SK-N-SH (cell line): ENCODE results near the gene GPR157. TPM values are rescaled to one million over a fixed set of nuclear protein-coding genes. Genes with fewer than 3 reads are reported as not detected.

Experiments
- CTCF ChIA-PET: fragments of 300-600, 350-600 bp; formaldehyde crosslinking; extraction: SDS; loops from one replicate; lab custom pipeline; 2021; lab: Yijun Ruan, JAX
- POLR2A ChIA-PET: fragments of 350-600 bp; sonication (Branson Sonifier 250); formaldehyde crosslinking; extraction: SDS; loops from one replicate; lab custom pipeline; 2020; ENCODE audit warnings: antibody characterized with exemption, inconsistent platforms; lab: Yijun Ruan, JAX
- DNase-seq: peaks from one replicate; pipeline ENCODE4 v3.0.0; 2012
- H2AFZ ChIP-seq: fragments of 200-600 bp; sonication (generic); 2 replicates; pipeline ENCODE4 v1.8.1; 2016; ENCODE audit warnings: antibody characterized with exemption, mild to moderate bottlenecking, low read depth
- H3F3A ChIP-seq: fragments of 200-600 bp; sonication (generic); replicated peaks from 2 replicates; pipeline ENCODE3; 2016; ENCODE audit warnings: antibody characterized with exemption, mild to moderate bottlenecking; ENCODE audit not compliant: insufficient read depth
- H3K27ac ChIP-seq, 2 experiments: fragments of 200-500 bp in 1 of 2; fragments of 200-600 bp in 1 of 2; sonication (Bioruptor generic) in 1 of 2; sonication (generic), shearing (Covaris generic) in 1 of 2; 2 replicates each; pipeline versions ENCODE4 v1.5.1 to v1.6.1; 2014 to 2016; ENCODE audit warnings: low read depth in 2 of 2, inconsistent platforms in 1 of 2, low read length in 1 of 2, mild to moderate bottlenecking in 1 of 2, mixed read lengths in 1 of 2
- H3K27me3 ChIP-seq: fragments of 200-600 bp; sonication (generic), shearing (Covaris generic); 2 replicates; pipeline ENCODE4 v1.6.1; 2016; ENCODE audit warnings: mixed run types; ENCODE audit not compliant: insufficient read depth
- H3K36me3 ChIP-seq, 2 experiments: fragments of 200-500 bp in 1 of 2; fragments of 200-600 bp in 1 of 2; sonication (Bioruptor generic) in 1 of 2; sonication (generic) in 1 of 2; replicated peaks in 1 of 2; 2 replicates each; pipeline versions ENCODE3 to v1.5.1; 2014 to 2016; ENCODE audit warnings: low read length in 1 of 2, mild to moderate bottlenecking in 1 of 2; ENCODE audit not compliant: insufficient read depth in 2 of 2, control insufficient read depth in 1 of 2
- H3K4me1 ChIP-seq, 2 experiments: fragments of 200-500 bp in 1 of 2; fragments of 200-600 bp in 1 of 2; sonication (Bioruptor generic) in 1 of 2; sonication (generic), shearing (Covaris generic) in 1 of 2; 2 replicates each; pipeline versions ENCODE4 v1.5.1 to v1.6.1; 2014 to 2016; ENCODE audit warnings: low read depth in 1 of 2, low read length in 1 of 2, mixed run types in 1 of 2; ENCODE audit not compliant: insufficient read depth in 2 of 2, control insufficient read depth in 1 of 2
- H3K4me2 ChIP-seq: fragments of 200-600 bp; sonication (generic), shearing (Covaris generic); 2 replicates; pipeline ENCODE4 v1.6.1; 2017; ENCODE audit warnings: mixed run types
- H3K4me3 ChIP-seq, 2 experiments: fragments of 200-500 bp in 1 of 2; fragments of 200-600 bp in 1 of 2; sonication (Bioruptor generic) in 1 of 2; sonication (generic), shearing (Covaris generic) in 1 of 2; 2 replicates each; pipeline versions ENCODE4 v1.5.1 to v1.8.1; 2014 to 2016; ENCODE audit warnings: low read depth in 2 of 2, inconsistent platforms in 1 of 2, low read length in 1 of 2, mild to moderate bottlenecking in 1 of 2, mixed read lengths in 1 of 2, moderate library complexity in 1 of 2
- H3K79me2 ChIP-seq: fragments of 200-600 bp; sonication (generic); 2 replicates; pipeline ENCODE4 v1.8.1; 2017; ENCODE audit warnings: mild to moderate bottlenecking; ENCODE audit not compliant: insufficient read depth
- H3K9ac ChIP-seq: fragments of 200-600 bp; sonication (generic); 2 replicates; pipeline ENCODE4 v1.6.1; 2017; ENCODE audit warnings: mixed run types
- H3K9me2 ChIP-seq: fragments of 200-600 bp; sonication (generic); 2 replicates; pipeline ENCODE4 v1.6.1; 2017; ENCODE audit warnings: mixed run types
- H3K9me3 ChIP-seq: fragments of 200-600 bp; sonication (generic); 2 replicates; pipeline ENCODE4 v1.6.1; 2017; ENCODE audit warnings: mixed run types, mild to moderate bottlenecking, moderate library complexity
- H4K20me1 ChIP-seq: fragments of 200-600 bp; sonication (generic); 2 replicates; pipeline ENCODE4 v1.6.1; 2017; ENCODE audit warnings: mild to moderate bottlenecking, mixed run types; ENCODE audit not compliant: insufficient read depth
- CTCF ChIP-seq: fragments of 200-600 bp; sonication (generic); IDR thresholded peaks from 2 replicates; pipeline ENCODE4 v1.6.1; 2017; ENCODE audit warnings: antibody characterized with exemption, mild to moderate bottlenecking, moderate library complexity
- ELF1 ChIP-seq: IDR thresholded peaks from 2 replicates; pipeline ENCODE4 v1.4.0; 2012
- EP300 ChIP-seq, 2 experiments: IDR thresholded peaks; 2 replicates each; pipeline versions ENCODE4 v1.4.0 to v1.6.1; 2012; ENCODE audit warnings: borderline replicate concordance in 1 of 2, low read depth in 1 of 2, low read length in 1 of 2
- EZH2phosphoT487 ChIP-seq: fragments of 200-600 bp; sonication (generic); IDR thresholded peaks from 2 replicates; pipeline ENCODE4 v1.6.1; 2017; ENCODE audit warnings: low read depth, mixed run types, mild to moderate bottlenecking, antibody characterized with exemption, moderate library complexity, borderline replicate concordance
- FOSL2 ChIP-seq: IDR thresholded peaks from 2 replicates; pipeline ENCODE4 v1.4.0; 2012; ENCODE audit warnings: low read depth, mild to moderate bottlenecking, moderate library complexity, borderline replicate concordance
- GABPA ChIP-seq: IDR thresholded peaks from 2 replicates; pipeline ENCODE4 v1.4.0; 2012; ENCODE audit warnings: low read depth, mild to moderate bottlenecking
- NFIC ChIP-seq: IDR thresholded peaks from 2 replicates; pipeline ENCODE4 v1.4.0; 2012; ENCODE audit warnings: borderline replicate concordance
- NRF1 ChIP-seq: IDR thresholded peaks from 2 replicates; pipeline ENCODE4 v1.6.1; 2012; ENCODE audit warnings: low read depth, mild to moderate bottlenecking, low read length
- POLR2AphosphoS5 ChIP-seq: IDR thresholded peaks from 2 replicates; pipeline ENCODE4 v1.6.1; 2012; ENCODE audit warnings: low read depth, low read length
- RAD21 ChIP-seq: IDR thresholded peaks from 2 replicates; pipeline ENCODE4 v1.6.1; 2012; ENCODE audit warnings: mild to moderate bottlenecking, low read length
- RCOR1 ChIP-seq: fragments of 150-350 bp; IDR thresholded peaks from 2 replicates; pipeline ENCODE4 v1.6.1; 2017; ENCODE audit warnings: antibody characterized with exemption, low read length
- RFX5 ChIP-seq: IDR thresholded peaks from 2 replicates; pipeline ENCODE4 v1.6.1; 2012; ENCODE audit warnings: mild to moderate bottlenecking, improper control_type of control experiment, low read length
- SIN3A ChIP-seq: IDR thresholded peaks from 2 replicates; pipeline ENCODE4 v1.6.1; 2012; ENCODE audit warnings: low read depth, mild to moderate bottlenecking, low read length, moderate library complexity, borderline replicate concordance
- SMC3 ChIP-seq: IDR thresholded peaks from 2 replicates; pipeline ENCODE4 v1.6.1; 2012; ENCODE audit warnings: low read depth, low read length, improper control_type of control experiment
- TAF1 ChIP-seq: IDR thresholded peaks from 2 replicates; pipeline ENCODE4 v1.6.1; 2012; ENCODE audit warnings: low read depth, mild to moderate bottlenecking, low read length, moderate library complexity, borderline replicate concordance
- TCF12 ChIP-seq: IDR thresholded peaks from 2 replicates; pipeline ENCODE4 v1.4.0; 2012
- TEAD4 ChIP-seq: IDR thresholded peaks from 2 replicates; pipeline ENCODE4 v1.4.0; 2012; ENCODE audit warnings: mild to moderate bottlenecking, borderline replicate concordance; ENCODE audit not compliant: insufficient read depth
- USF1 ChIP-seq: IDR thresholded peaks from 2 replicates; pipeline ENCODE4 v1.4.0; 2012; ENCODE audit warnings: low read depth, borderline replicate concordance
- WGBS: methylation state at CpG from one replicate; pipeline ENCODE4 v1.1.6; 2017; ENCODE audit warnings: low lambda C conversion rate; 5-methylcytosine and 5-hydroxymethylcytosine counted together
- polyA plus RNA-seq, 3 experiments: library from polyadenylated mRNA; depleted of rRNA; stranded (reverse); fragments of >200 nt; gene quantifications; 2 replicates each; pipeline ENCODE4 v1.2.3, GENCODE V29; 2012
- TF ChIP-seq, protein P1 (sequence below): fragments of 150-350 bp; IDR thresholded peaks from 2 replicates; pipeline ENCODE4 v1.6.1; 2017; ENCODE audit warnings: antibody characterized with exemption, low read length, low read depth, borderline replicate concordance
- TF ChIP-seq, protein P2 (sequence below): IDR thresholded peaks from 2 replicates; pipeline ENCODE4 v1.6.1; 2012; ENCODE audit warnings: mild to moderate bottlenecking, low read depth, low read length, moderate library complexity

Gene GPR157
- polyA plus RNA-seq, 1 of the 3 experiments (the other 2 are of a cell fraction): 1.8 TPM

DNA sequence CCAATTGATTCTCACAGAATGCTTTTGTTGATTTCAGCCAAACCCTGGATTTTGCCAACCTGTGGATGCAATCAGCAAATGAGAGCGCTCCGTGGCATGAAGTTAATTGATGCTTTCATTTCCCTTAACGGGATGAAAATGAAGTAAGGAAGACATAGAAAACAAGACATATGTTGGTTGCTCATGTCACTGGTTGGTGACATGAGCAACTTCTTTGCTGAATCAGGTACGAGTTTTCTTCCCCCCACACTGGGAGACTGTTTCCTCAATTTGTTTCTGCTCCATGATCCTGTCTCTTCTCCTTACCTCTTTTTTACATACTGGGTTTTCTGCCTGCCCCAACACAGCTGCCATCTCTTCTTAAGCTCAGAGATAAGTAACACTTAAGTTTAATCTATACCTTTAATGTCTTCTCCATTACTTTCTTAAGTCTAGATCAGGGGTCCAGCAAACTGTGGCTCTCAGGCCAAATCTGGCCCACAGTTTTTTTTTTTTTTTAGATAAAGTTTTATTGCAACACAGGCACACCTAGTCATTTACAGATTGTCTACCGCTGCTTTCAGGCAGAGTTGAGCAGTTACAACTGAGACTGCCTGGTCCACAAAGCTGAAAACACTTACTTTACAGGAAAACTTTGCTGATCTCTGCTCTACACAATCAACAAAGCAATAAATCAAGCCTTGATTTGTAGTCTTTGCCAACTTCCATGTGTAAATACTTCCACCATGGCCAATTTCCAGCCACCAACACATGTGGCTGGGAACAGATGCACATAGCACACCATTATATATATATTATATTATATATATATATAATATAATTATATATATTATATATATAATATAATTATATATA, 13.3 kb downstream of the GPR157 start (continued):
- no peak for TF ChIP-seq TCF12
- TF ChIP-seq USF1: no peak
- no peak for TF ChIP-seq RCOR1

GRCh38 chr1:9112961-9113880, 15.7 kb downstream of the GPR157 start:
- CTCF ChIA-PET: interaction anchor here (5.2 to 6.7 kb wide), 2 partner anchors 14 to 84 kb away, joined by 79 to 138 read pairs; no protein-coding TSS in a partner anchor
- 93% methylated on average over 12 of the region's 13 CpGs for WGBS
- TF ChIP-seq GABPA (no peak), EZH2phosphoT487 (no peak), NRF1 (no peak), RFX5 (no peak), FOSL2 (no peak), RAD21 (no peak), POLR2AphosphoS5 (no peak), NFIC (no peak), CTCF (no peak), SIN3A (no peak), TEAD4 (no peak), SMC3 (no peak), TCF12 (no peak), EP300 (IDR thresholded peaks at IDR 0.05; ENCODE audit: borderline replicate concordance in 1 of 2, low read depth in 1 of 2, low read length in 1 of 2) (no peak), USF1 (no peak), ELF1 (no peak), TAF1 (no peak)
- TF ChIP-seq, protein P1, sequence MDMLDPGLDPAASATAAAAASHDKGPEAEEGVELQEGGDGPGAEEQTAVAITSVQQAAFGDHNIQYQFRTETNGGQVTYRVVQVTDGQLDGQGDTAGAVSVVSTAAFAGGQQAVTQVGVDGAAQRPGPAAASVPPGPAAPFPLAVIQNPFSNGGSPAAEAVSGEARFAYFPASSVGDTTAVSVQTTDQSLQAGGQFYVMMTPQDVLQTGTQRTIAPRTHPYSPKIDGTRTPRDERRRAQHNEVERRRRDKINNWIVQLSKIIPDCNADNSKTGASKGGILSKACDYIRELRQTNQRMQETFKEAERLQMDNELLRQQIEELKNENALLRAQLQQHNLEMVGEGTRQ: no peak
- TF ChIP-seq, protein P2, sequence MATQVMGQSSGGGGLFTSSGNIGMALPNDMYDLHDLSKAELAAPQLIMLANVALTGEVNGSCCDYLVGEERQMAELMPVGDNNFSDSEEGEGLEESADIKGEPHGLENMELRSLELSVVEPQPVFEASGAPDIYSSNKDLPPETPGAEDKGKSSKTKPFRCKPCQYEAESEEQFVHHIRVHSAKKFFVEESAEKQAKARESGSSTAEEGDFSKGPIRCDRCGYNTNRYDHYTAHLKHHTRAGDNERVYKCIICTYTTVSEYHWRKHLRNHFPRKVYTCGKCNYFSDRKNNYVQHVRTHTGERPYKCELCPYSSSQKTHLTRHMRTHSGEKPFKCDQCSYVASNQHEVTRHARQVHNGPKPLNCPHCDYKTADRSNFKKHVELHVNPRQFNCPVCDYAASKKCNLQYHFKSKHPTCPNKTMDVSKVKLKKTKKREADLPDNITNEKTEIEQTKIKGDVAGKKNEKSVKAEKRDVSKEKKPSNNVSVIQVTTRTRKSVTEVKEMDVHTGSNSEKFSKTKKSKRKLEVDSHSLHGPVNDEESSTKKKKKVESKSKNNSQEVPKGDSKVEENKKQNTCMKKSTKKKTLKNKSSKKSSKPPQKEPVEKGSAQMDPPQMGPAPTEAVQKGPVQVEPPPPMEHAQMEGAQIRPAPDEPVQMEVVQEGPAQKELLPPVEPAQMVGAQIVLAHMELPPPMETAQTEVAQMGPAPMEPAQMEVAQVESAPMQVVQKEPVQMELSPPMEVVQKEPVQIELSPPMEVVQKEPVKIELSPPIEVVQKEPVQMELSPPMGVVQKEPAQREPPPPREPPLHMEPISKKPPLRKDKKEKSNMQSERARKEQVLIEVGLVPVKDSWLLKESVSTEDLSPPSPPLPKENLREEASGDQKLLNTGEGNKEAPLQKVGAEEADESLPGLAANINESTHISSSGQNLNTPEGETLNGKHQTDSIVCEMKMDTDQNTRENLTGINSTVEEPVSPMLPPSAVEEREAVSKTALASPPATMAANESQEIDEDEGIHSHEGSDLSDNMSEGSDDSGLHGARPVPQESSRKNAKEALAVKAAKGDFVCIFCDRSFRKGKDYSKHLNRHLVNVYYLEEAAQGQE: no peak

More at GRCh38 chr1:9112961-9113880, 15.7 kb downstream of the GPR157 start:
- H3K9me3 ChIP-seq: no peaks in the 10 kb centered on the region
- no peaks in the 10 kb centered on the region for H3K79me2 ChIP-seq
- H3K4me3 ChIP-seq: no peak overlapping the region
- POLR2A ChIA-PET: no interaction called here
- H3K4me2 ChIP-seq: no peak overlapping the region
- no peak overlapping the region for H2AFZ ChIP-seq
- no peak overlapping the region for H3K9ac ChIP-seq
- H4K20me1 ChIP-seq: no peaks in the 10 kb centered on the region
- H3F3A ChIP-seq: no peaks in the 10 kb centered on the region
- peaks cover 0 to 3% of the 10 kb centered on the region in 2 experiments for H3K36me3 ChIP-seq
- no peaks in the 10 kb centered on the region for H3K27me3 ChIP-seq
- H3K4me1 ChIP-seq: peaks cover 0 to 2% of the 10 kb centered on the region in 2 experiments; a peak in 1 of 4 replicates
- H3K9me2 ChIP-seq: no peaks in the 10 kb centered on the region
- DNase-seq: no peak
- no peak overlapping the region for H3K27ac ChIP-seq
